HepG2 (cell line): ENCODE measurements around the gene CYLD. TPM values are rescaled to one million over a fixed set of nuclear protein-coding genes. Genes with fewer than 3 reads are reported as not detected.

Experiments used
- ATAC-seq: fragments of 200-7000 bp; cut with Tn5 transposase; 3 replicates; pipeline ENCODE4 v1.9.1; 2020; ENCODE audit warnings: mild to moderate bottlenecking, moderate library complexity
- BruUV-seq: library from RNA; stranded (reverse); fragments of 400-500 nt; replicated peaks from 2 replicates; lab custom pipeline; 2021; lab: Mats Ljungman, UMichigan
- CTCF ChIA-PET: fragments of 300-600 bp; formaldehyde crosslinking; extraction: SDS; loops from one replicate; lab custom pipeline; 2021; ENCODE audit warnings: low total read pairs, inconsistent platforms, low intra/inter-chr PET ratio; lab: Yijun Ruan, JAX
- POLR2A ChIA-PET: fragments of 350-600 bp; sonication (Branson Sonifier 250); formaldehyde crosslinking; loops from one replicate; lab custom pipeline; 2020; ENCODE audit warnings: antibody characterized with exemption, inconsistent platforms; lab: Yijun Ruan, JAX
- DNase-seq: peaks from one replicate; pipeline ENCODE4 v3.0.0-alpha.2; 2015; ENCODE audit warnings: low spot score
- FAIRE-seq: peaks from 3 replicates; lab custom pipeline; 2011; peaks lifted over from hg19 to GRCh38; lab: Jason Lieb, UNC
- H2AFZ ChIP-seq: one replicate; pipeline ENCODE4 v1.6.1; 2011; ENCODE audit warnings: low read length, inconsistent platforms
- H3K27ac ChIP-seq: fragments of 300-600 bp; 3 replicates; pipeline ENCODE4 v1.8.0; 2011; ENCODE audit warnings: mixed run types, mild to moderate bottlenecking, mixed read lengths, low read length, inconsistent platforms; ENCODE audit not compliant: insufficient read depth; ENCODE audit errors: extremely low read length
- H3K27me3 ChIP-seq, 2 experiments: fragments of 200-600 bp in 1 of 2; 2 replicates in 1 of 2; 3 replicates in 1 of 2; pipeline versions ENCODE4 v1.6.0 to v1.8.0; 2011; ENCODE audit warnings: low read length in 2 of 2, mild to moderate bottlenecking in 2 of 2, moderate library complexity in 2 of 2, inconsistent platforms in 1 of 2; ENCODE audit not compliant: insufficient read depth in 2 of 2, control insufficient read depth in 1 of 2
- H3K36me3 ChIP-seq, 2 experiments: fragments of 200-600 bp in 1 of 2; replicated peaks in 1 of 2; 2 replicates in 1 of 2; 3 replicates in 1 of 2; pipeline versions ENCODE4 v1.5.1 to v1.8.0; 2011; ENCODE audit warnings: low read length in 2 of 2, inconsistent platforms in 1 of 2; ENCODE audit not compliant: insufficient read depth in 2 of 2, control insufficient read depth in 1 of 2
- H3K4me1 ChIP-seq: 2 replicates; pipeline ENCODE4 v1.5.1; 2012; ENCODE audit warnings: low read length, inconsistent platforms; ENCODE audit not compliant: insufficient read depth
- H3K4me2 ChIP-seq: 2 replicates; pipeline ENCODE4 v1.6.0; 2011; ENCODE audit warnings: low read depth, low read length, inconsistent platforms
- H3K4me3 ChIP-seq, 3 experiments: fragments of 200-600 bp in 1 of 3; sonication (generic), shearing (Covaris generic) in 1 of 3; replicated peaks in 1 of 3; 2 replicates each; pipeline ENCODE4 v1.5.1; 2011 to 2016; ENCODE audit warnings: low read length in 3 of 3, inconsistent platforms in 2 of 3, low read depth in 2 of 3, mild to moderate bottlenecking in 2 of 3, control low read depth in 1 of 3, mixed read lengths in 1 of 3; ENCODE audit not compliant: insufficient read depth in 1 of 3
- H3K79me2 ChIP-seq: one replicate; pipeline ENCODE4 v1.6.1; 2011; ENCODE audit warnings: low read length, inconsistent platforms; ENCODE audit not compliant: insufficient read depth
- H3K9ac ChIP-seq: 2 replicates; pipeline ENCODE4 v1.6.0; 2011; ENCODE audit warnings: mild to moderate bottlenecking, low read depth, low read length, inconsistent platforms; ENCODE audit not compliant: insufficient read depth
- H3K9me3 ChIP-seq: 2 replicates; pipeline ENCODE4 v1.5.1; 2012; ENCODE audit warnings: mild to moderate bottlenecking, low read length
- H4K20me1 ChIP-seq: 2 replicates; pipeline ENCODE4 v1.6.0; 2011; ENCODE audit warnings: inconsistent platforms, mild to moderate bottlenecking, low read length, moderate library complexity; ENCODE audit not compliant: insufficient read depth
- ARNTL ChIP-seq: sonication (generic); formaldehyde crosslinking; IDR thresholded peaks from 2 replicates; pipeline ENCODE4 v1.4.0; 2020; ENCODE audit warnings: mild to moderate bottlenecking, missing genetic modification reagents
- CEBPB ChIP-seq: IDR thresholded peaks from 2 replicates; pipeline ENCODE4 v1.6.1; 2011; ENCODE audit warnings: low read depth, low read length, improper control_type of control experiment, borderline replicate concordance
- CEBPG ChIP-seq: IDR thresholded peaks from 2 replicates; pipeline ENCODE4 v1.6.1; 2016
- NFYB ChIP-seq: sonication (generic); formaldehyde crosslinking; IDR thresholded peaks from 2 replicates; pipeline ENCODE4 v1.4.0; 2020; ENCODE audit warnings: missing genetic modification reagents
- PCBP2 ChIP-seq: fragments of 200-400 bp; formaldehyde crosslinking; optimal IDR thresholded peaks from 2 replicates; pipeline ENCODE3; 2018; ENCODE audit warnings: low read length, low read depth; ENCODE audit not compliant: poor library complexity, severe bottlenecking
- SCMH1 ChIP-seq: sonication (generic); formaldehyde crosslinking; IDR thresholded peaks from 2 replicates; pipeline ENCODE4 v1.9.0; 2021; ENCODE audit warnings: missing genetic modification reagents, mild to moderate bottlenecking, borderline replicate concordance
- U2AF1 ChIP-seq: fragments of 200-400 bp; formaldehyde crosslinking; optimal IDR thresholded peaks from 2 replicates; pipeline ENCODE3; 2017; ENCODE audit warnings: mild to moderate bottlenecking, low read depth, low read length
- ZNF333 ChIP-seq: sonication (generic); formaldehyde crosslinking; IDR thresholded peaks from 2 replicates; pipeline ENCODE4 v1.4.0; 2020; ENCODE audit warnings: mild to moderate bottlenecking, missing genetic modification reagents, borderline replicate concordance
- ZNF737 ChIP-seq: sonication (generic); formaldehyde crosslinking; IDR thresholded peaks from 2 replicates; pipeline ENCODE4 v1.5.0; 2020; ENCODE audit warnings: missing genetic modification reagents, mild to moderate bottlenecking, borderline replicate concordance
- WGBS: methylation state at CpG from one replicate; pipeline ENCODE4 v1.1.6; 2017; ENCODE audit warnings: low lambda C conversion rate; 5-methylcytosine and 5-hydroxymethylcytosine counted together
- in situ Hi-C: cut with HindIII; loops from 2 replicates; pipeline ENCODE4 v1.10.0; 2017; ENCODE audit warnings: low pct_unique_long_range_greater_than_20kb; ENCODE audit not compliant: extremely low pct_ligation_motif_present
- intact Hi-C: fragments of 100-400 bp; cut with micrococcal nuclease; formaldehyde crosslinking; loops from one replicate; pipeline ENCODE4 v1.10.0; 2022; ENCODE audit not compliant: unreplicated experiment
- polyA plus RNA-seq, 8 experiments: library from polyadenylated mRNA; depleted of rRNA in 3 of 8; stranded (reverse) in 7 of 8; unstranded in 1 of 8; fragments of >200 nt; fragmentation: Illumina TruSeq in 4 of 8; extraction: Trizol in 4 of 8; gene quantifications; 2 replicates each; pipeline versions ENCODE4 v1.2.1 to v1.2.3, GENCODE V29; 2011 to 2016; ENCODE audit warnings: low read depth in 4 of 8, missing spikeins in 1 of 8, mixed read lengths in 1 of 8; ENCODE audit not compliant: insufficient read depth in 1 of 8
- total RNA-seq, 5 experiments: library from RNA; depleted of rRNA; stranded (reverse); fragments of >200 nt; fragmentation: Illumina TruSeq; extraction: Trizol; gene quantifications; 2 replicates each; pipeline ENCODE4 v1.2.3, GENCODE V29; 2016; ENCODE audit warnings: low read depth in 1 of 5

Gene CYLD
- total and polyA plus RNA-seq, 2 of the 13 experiments (the other 11 are each of a cell fraction or from before 2014, with no cell fraction given) = 6.1 to 11.4 TPM

DNA sequence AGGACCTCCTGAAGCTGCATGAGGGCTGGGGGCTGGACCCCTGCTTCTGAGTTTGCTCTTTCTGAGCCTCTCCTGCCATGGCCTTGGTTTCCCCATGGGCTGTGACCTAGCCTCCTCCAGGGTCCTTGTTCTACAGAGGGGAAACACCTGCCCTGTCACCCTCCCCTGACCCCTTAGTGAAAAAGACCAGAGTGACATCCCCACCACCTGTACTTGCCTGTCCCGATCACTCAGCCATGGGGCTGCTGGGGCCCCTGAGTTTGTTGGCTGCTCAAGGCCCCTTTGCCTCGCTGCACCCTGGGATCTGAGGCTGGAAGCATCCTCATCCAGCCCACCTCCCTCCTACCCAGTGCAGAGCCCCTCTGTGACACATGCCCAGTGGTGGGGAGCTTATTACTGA is 47.7 kb upstream of the CYLD start:
- ChIA-PET CTCF (no interaction called here), POLR2A (interaction anchor here (1.5 kb wide), 1 partner anchor 26 kb away, joined by 3 read pairs; no protein-coding TSS in a partner anchor)
- 63% methylated on average over 1 of the region's 2 CpGs for WGBS
- in situ Hi-C loops (no loop called here), intact Hi-C loops (no loop called here)
- H3K4me1 ChIP-seq = peaks cover 63% of the 10 kb centered on the region
- H3K4me2 ChIP-seq = peak overlapping the region; percentile 71; the same call in 1 of the 2 replicates
- FAIRE-seq (no peak), DNase-seq (no peak), ATAC-seq (no peak)
- TF ChIP-seq SCMH1 (CRISPR knock-in tag) (no peak), ZNF333 (CRISPR knock-in tag) (0 out of 2 replicates have a peak, but pooled peaks have one; percentile 26)
- H3K27ac ChIP-seq = no peak overlapping the region
- BruUV-seq = no TSS peak
- H3K36me3 ChIP-seq = no peaks in the 10 kb centered on the region
- no peak overlapping the region for H3K9ac ChIP-seq
- peaks cover 6 to 34% of the 10 kb centered on the region in 2 experiments; a peak in 4 of 5 replicates for H3K27me3 ChIP-seq
- no peak overlapping the region for H2AFZ ChIP-seq
- H4K20me1 ChIP-seq = no peaks in the 10 kb centered on the region
- no peaks in the 10 kb centered on the region for H3K79me2 ChIP-seq
- peak overlapping the region in 1 of 3 experiments; percentile 69; a peak in 1 of 6 replicates for H3K4me3 ChIP-seq
- no peaks in the 10 kb centered on the region for H3K9me3 ChIP-seq

DNA sequence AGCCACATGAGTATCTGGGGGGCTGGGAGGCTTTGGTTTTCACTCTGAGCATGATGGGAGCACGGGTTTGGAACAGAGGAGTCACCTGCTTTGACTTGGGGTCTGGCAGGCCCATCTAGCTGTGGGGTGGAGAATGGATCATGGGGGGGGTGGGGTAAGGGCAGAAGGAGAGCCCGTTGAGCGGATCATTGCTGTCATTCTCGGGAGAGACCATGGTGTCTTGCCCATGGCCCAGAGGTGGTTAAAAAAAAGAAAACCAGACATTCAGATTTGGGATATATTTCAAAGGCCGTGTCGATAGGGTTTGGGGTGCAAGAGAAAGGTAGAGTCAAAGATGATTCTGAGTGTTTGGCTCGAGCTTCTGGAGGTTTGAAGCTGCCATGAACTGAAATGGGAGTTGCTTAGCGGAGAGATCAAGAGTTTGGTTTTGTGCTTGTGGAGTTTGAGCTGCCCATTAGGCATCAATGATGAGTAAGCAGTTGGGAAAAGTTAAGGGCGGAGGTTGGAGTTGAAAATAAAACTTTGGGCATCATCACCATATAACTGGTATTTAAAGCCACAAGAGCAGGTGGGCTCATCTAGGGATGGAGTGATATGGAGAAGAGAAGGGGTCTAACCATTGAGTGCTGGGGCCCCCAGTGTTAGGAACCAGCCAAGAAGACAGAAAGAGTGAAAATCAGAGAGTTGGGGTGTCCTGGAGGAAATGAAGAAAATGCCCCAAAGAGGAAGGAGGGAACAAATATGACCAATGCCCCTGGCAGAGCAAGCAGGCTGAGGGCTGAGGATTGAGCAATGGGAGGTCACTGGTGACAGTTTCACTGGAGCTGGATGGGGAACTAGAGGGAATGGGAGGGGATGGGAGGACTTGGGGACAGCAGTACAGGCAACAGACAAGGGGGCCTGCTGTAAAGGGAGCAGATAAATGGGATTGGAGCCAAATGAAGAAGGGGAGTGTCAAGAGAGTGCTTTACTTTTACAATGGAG is 46.6 kb upstream of the CYLD start:
- FAIRE-seq (peak; percentile 8), DNase-seq (no peak), ATAC-seq (no peak)
- Histone ChIP-seq H3K36me3 (no peaks in the 10 kb centered on the region), H2AFZ (no peak overlapping the region), H3K27me3 (peaks cover 6 to 34% of the 10 kb centered on the region in 2 experiments; a peak in 4 of 5 replicates), H3K79me2 (no peaks in the 10 kb centered on the region), H4K20me1 (no peaks in the 10 kb centered on the region), H3K4me2 (peak overlapping the region; percentile 67), H3K4me3 (no peak overlapping the region; a peak in 1 of 6 replicates), H3K9ac (no peak overlapping the region), H3K9me3 (no peaks in the 10 kb centered on the region), H3K4me1 (peaks cover 72% of the 10 kb centered on the region), H3K27ac (no peak overlapping the region)
- in situ Hi-C loops = no loop called here
- intact Hi-C loops = no loop called here
- no TSS peak for BruUV-seq
- TF ChIP-seq CEBPB (peak; percentile 76; the same call in 1 of the 2 replicates), PCBP2 (peak; percentile 11), CEBPG (CRISPR knock-in tag) (peak; percentile 70), U2AF1 (peak; percentile 18), NFYB (CRISPR knock-in tag) (no peak), ZNF737 (CRISPR knock-in tag) (no peak), ARNTL (CRISPR knock-in tag) (no peak)
- CTCF ChIA-PET = no interaction called here
- WGBS = 78% methylated on average over 9 of the region's 9 CpGs
- POLR2A ChIA-PET = interaction anchor here (1.5 to 1.7 kb wide), 2 partner anchors 16 to 25 kb away, joined by 3 to 4 read pairs; no protein-coding TSS in a partner anchor
